K562 (cell line): ENCODE measurements around the gene UBXN2A. TPM values are rescaled to one million over a fixed set of nuclear protein-coding genes. Genes with fewer than 3 reads are reported as not detected.
A peak's percentile ranks its signal among the peaks of the same experiment; 100 is the strongest.

Source experiments
- ADNP ChIP-seq: fragments of 200-800 bp; sonication (Bioruptor generic); IDR thresholded peaks from 2 replicates; pipeline ENCODE4 v1.6.1; 2016; ENCODE audit warnings: missing genetic modification characterization, missing compliant biosample characterization
- ARID4B ChIP-seq: sonication (generic); formaldehyde crosslinking; IDR thresholded peaks from 2 replicates; pipeline ENCODE4 v1.8.0; 2022; ENCODE audit warnings: mild to moderate bottlenecking, missing genetic modification reagents
- BCOR ChIP-seq: fragments of 450-650 bp; IDR thresholded peaks from 2 replicates; pipeline ENCODE4 v1.6.1; 2016
- DNMT1 ChIP-seq: fragments of 450-650 bp; IDR thresholded peaks from 2 replicates; pipeline ENCODE4 v1.6.1; 2016; ENCODE audit warnings: antibody characterized with exemption, mild to moderate bottlenecking
- HDGF ChIP-seq: fragments of 450-650 bp; IDR thresholded peaks from 2 replicates; pipeline ENCODE4 v1.6.1; 2016
- KAT7 ChIP-seq: sonication (generic); formaldehyde crosslinking; IDR thresholded peaks from 2 replicates; pipeline ENCODE4 v1.8.0; 2022; ENCODE audit warnings: missing genetic modification reagents, mild to moderate bottlenecking, borderline replicate concordance
- POLR2G ChIP-seq: fragments of 200-400 bp; formaldehyde crosslinking; IDR thresholded peaks from 2 replicates; pipeline ENCODE4 v1.6.1; 2017; ENCODE audit warnings: low read depth, mild to moderate bottlenecking, antibody characterized with exemption, low read length, moderate library complexity
- SMAD2 ChIP-seq: fragments of 150-350 bp; IDR thresholded peaks from 2 replicates; pipeline ENCODE4 v1.6.1; 2014; ENCODE audit warnings: low read depth, mild to moderate bottlenecking, low read length
- SREBF2 ChIP-seq: sonication (generic); formaldehyde crosslinking; IDR thresholded peaks from 2 replicates; pipeline ENCODE4 v1.4.0; 2020; ENCODE audit warnings: mild to moderate bottlenecking, missing genetic modification reagents
- THRB ChIP-seq: fragments of 450-650 bp; formaldehyde crosslinking; conservative IDR thresholded peaks from 2 replicates; pipeline ENCODE4 v1.4.0; 2022; ENCODE audit warnings: mild to moderate bottlenecking, missing genetic modification characterization
- ZFX ChIP-seq: sonication (generic); formaldehyde crosslinking; IDR thresholded peaks from 2 replicates; pipeline ENCODE4 v1.8.0; 2022; ENCODE audit warnings: mild to moderate bottlenecking, missing genetic modification reagents, moderate library complexity
- ZNF384 ChIP-seq: IDR thresholded peaks from 2 replicates; pipeline ENCODE4 v1.6.1; 2012; ENCODE audit warnings: low read depth, low read length, improper control_type of control experiment
- ZNF444 ChIP-seq: fragments of 250-450 bp; sonication (Bioruptor Pico); IDR thresholded peaks from 2 replicates; pipeline ENCODE4 v1.4.0; 2020; ENCODE audit warnings: mild to moderate bottlenecking, moderate library complexity
- ZNF592 ChIP-seq: fragments of 450-650 bp; IDR thresholded peaks from 2 replicates; pipeline ENCODE4 v1.6.1; 2017; ENCODE audit warnings: antibody characterized with exemption, mild to moderate bottlenecking
- polyA plus RNA-seq, 8 experiments: library from polyadenylated mRNA; depleted of rRNA in 4 of 8; stranded (reverse) in 5 of 8; unstranded in 3 of 8; fragments of >200 nt; fragmentation: Nextera tagmentation in 2 of 8; fragmentation: Illumina TruSeq in 1 of 8; extraction: Ambion mirVana in 2 of 8; extraction: Trizol in 1 of 8; gene quantifications; 2 replicates each; pipeline versions ENCODE4 v1.2.1 to v1.2.3, GENCODE V29; 2011 to 2014; ENCODE audit warnings: inconsistent platforms in 1 of 8, missing spikeins in 1 of 8
- total RNA-seq, 7 experiments: library from RNA; depleted of rRNA in 6 of 7; stranded (reverse); fragments of >200 nt in 6 of 7; fragmentation: Illumina TruSeq in 2 of 7; extraction: Trizol in 2 of 7; gene quantifications; 2 replicates each; pipeline versions ENCODE4 v1.2.1 to v1.2.3, GENCODE V29; 2011 to 2021; ENCODE audit warnings: low replicate concordance in 1 of 7
- TF ChIP-seq, protein P1 (sequence below), 2 experiments: fragments of 200-800 bp in 1 of 2; sonication (Bioruptor generic) in 1 of 2; sonication (generic) in 1 of 2; formaldehyde crosslinking in 1 of 2; IDR thresholded peaks in 1 of 2; conservative IDR thresholded peaks in 1 of 2; 2 replicates each; pipeline versions ENCODE4 v1.5.0 to v1.6.1; 2016 to 2020; ENCODE audit warnings: missing compliant biosample characterization in 1 of 2, missing genetic modification characterization in 1 of 2, missing genetic modification reagents in 1 of 2

Gene UBXN2A
- total and polyA plus RNA-seq, 9 of the 15 experiments (the other 6 are each of a cell fraction or from before 2014, with no cell fraction given): 3.4 to 25.6 (median 16.0) TPM

DNA sequence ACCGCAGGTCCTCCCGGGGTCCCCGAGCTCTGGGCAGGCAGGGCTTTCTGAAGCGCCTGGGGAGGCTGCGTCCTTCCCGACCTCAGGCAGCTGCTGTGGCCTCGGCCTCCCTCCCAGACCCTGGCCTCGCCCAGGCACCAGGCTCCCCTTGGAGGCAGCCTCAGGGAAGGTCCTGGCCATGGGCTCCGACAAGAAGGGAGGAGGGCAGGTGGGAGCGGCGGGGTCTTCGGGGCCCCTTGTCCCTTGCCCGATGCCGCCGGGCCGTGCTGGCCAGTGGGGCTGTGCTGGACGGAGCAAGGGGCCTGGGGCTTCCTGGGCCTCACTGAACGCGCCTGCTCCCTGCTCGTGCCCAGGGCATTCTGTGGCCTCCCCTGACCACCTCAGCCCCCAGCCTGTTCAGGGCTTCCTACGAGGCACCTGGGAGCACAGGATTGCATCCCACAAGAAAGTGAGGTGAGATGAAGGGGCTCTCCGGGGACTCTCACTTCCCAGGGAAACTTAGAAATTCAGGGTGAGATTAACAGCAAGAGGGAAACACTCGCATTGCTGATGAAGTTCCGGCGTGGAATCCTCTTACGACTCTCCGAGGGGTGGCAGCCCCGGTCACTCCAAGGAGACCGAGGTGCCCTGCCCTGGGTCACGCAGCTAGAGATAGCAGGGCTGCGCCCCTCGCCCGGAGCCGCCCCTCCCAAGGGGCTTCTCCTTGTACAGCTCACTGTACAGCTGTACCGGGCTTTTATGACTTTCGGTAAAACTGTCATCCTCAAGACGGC lies 70.4 kb downstream of the UBXN2A start (continued):
- no peak for TF ChIP-seq BCOR
- no peak for TF ChIP-seq SREBF2 (CRISPR knock-in tag)
- no peak for TF ChIP-seq ZNF384
- TF ChIP-seq KAT7: no peak; the same call in 1 of the 2 replicates
- TF ChIP-seq ADNP (tag): no peak
- TF ChIP-seq DNMT1: no peak
- 0 out of 2 replicates have a peak, but pooled peaks have one; percentile 57 for TF ChIP-seq HDGF
- peak; percentile 68 for TF ChIP-seq POLR2G
- TF ChIP-seq, protein P1, sequence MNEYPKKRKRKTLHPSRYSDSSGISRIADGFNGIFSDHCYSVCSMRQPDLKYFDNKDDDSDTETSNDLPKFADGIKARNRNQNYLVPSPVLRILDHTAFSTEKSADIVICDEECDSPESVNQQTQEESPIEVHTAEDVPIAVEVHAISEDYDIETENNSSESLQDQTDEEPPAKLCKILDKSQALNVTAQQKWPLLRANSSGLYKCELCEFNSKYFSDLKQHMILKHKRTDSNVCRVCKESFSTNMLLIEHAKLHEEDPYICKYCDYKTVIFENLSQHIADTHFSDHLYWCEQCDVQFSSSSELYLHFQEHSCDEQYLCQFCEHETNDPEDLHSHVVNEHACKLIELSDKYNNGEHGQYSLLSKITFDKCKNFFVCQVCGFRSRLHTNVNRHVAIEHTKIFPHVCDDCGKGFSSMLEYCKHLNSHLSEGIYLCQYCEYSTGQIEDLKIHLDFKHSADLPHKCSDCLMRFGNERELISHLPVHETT (CRISPR knock-in tag; conservative IDR thresholded peaks at IDR 0.05 in 1 of 2, IDR thresholded peaks at IDR 0.05 in 1 of 2): no peak
- no peak for TF ChIP-seq THRB
- TF ChIP-seq ZNF444: no peak
- no peak for TF ChIP-seq ARID4B (CRISPR knock-in tag)
- TF ChIP-seq ZFX: peak; percentile 80
- no peak for TF ChIP-seq SMAD2
- TF ChIP-seq ZNF592: peak; percentile 8
